Activated T-cell treated with anti-CD3 and anti-CD28 coated beads, Interleukin-2, amount 50 U/mL, for 72 hours (primary cell): ENCODE results near the gene DENND6B. TPM values are rescaled to one million over a fixed set of nuclear protein-coding genes. Genes with fewer than 3 reads are reported as not detected.
"Not testable (repeated sequence)": the region's sequence is repeated elsewhere in the genome, so short reads cannot be mapped to it uniquely, and the experiment has no call there.

Experiments used
- ATAC-seq, 2 donors: fragments of 150-1000 bp; cut with Tn5 transposase; replicated peaks in 1 of 2; 2 replicates each; pipeline ENCODE4 v1.10.0; 2021; ENCODE audit warnings: moderate library complexity in 2 of 2, mild to moderate bottlenecking in 1 of 2
- DNase-seq, 2 donors: peaks; one replicate each; pipeline ENCODE4 v3.0.0; 2021 to 2022; ENCODE audit warnings: mixed read lengths in 1 of 2
- H3K27ac Mint-ChIP-seq: one replicate; pipeline ENCODE4 v1.8.0; 2022; ENCODE audit warnings: mild to moderate bottlenecking, moderate library complexity, mixed read lengths
- H3K27me3 Mint-ChIP-seq: one replicate; pipeline ENCODE4 v1.8.0; 2022; ENCODE audit warnings: low read depth, mixed read lengths
- H3K36me3 Mint-ChIP-seq, 2 donors: one replicate each; pipeline ENCODE4 v1.8.0; 2022; ENCODE audit warnings: mixed read lengths in 2 of 2, mild to moderate bottlenecking in 1 of 2; ENCODE audit not compliant: insufficient read depth in 2 of 2
- H3K4me1 Mint-ChIP-seq: one replicate; pipeline ENCODE4 v1.8.0; 2022; ENCODE audit warnings: low read depth, mixed read lengths
- H3K4me3 Mint-ChIP-seq, 2 donors: one replicate each; pipeline ENCODE4 v1.8.0; 2022; ENCODE audit warnings: mild to moderate bottlenecking in 2 of 2, mixed read lengths in 2 of 2, moderate library complexity in 2 of 2
- H3K9me3 Mint-ChIP-seq, 2 donors: one replicate each; pipeline ENCODE4 v1.8.0; 2022; ENCODE audit warnings: mixed read lengths in 2 of 2
- total RNA-seq, 2 donors: library from RNA; stranded (reverse); gene quantifications; one replicate each; pipeline ENCODE4 v1.2.3, GENCODE V29; 2022

DENND6B gene
- total RNA-seq, 2 donors from 2014 or later, result 6.4 to 8.5 TPM

- Mint-ChIP-seq H3K36me3 (no peaks in the 10 kb centered on the region), H3K4me3 (no peak overlapping the region), H3K27me3 (no peaks in the 10 kb centered on the region), H3K27ac (no peak overlapping the region), H3K4me1 (no peaks in the 10 kb centered on the region), H3K9me3 (no peaks in the 10 kb centered on the region)
- ATAC-seq, result no peak
- no peak for DNase-seq
Measured at GRCh38 chr22:50348058-50348457, 21.2 kb upstream of the DENND6B start.

DNA sequence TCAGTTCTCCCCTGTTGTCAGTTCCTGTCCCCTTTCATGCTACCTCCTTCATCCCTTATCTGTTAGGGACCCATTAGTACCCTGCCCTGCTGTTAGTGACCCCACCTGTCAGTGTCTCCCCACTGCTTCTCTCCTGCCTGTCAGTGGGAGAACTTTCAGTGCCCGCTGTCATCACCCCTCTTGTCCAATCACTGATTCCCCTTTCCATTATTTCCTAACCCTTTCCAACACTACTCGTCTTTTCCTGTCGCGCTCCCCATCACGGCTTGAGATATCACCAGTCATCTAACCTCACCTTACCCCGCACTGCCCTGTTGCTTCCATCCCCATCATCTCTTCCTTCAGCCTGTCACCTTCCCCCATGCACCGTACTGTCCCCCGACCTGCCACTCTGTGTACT lies 20.3 kb upstream of the DENND6B start:
- DNase-seq (no peak), ATAC-seq (no peak)
- Mint-ChIP-seq H3K27ac (no peak overlapping the region), H3K9me3 (no peaks in the 10 kb centered on the region), H3K4me1 (peaks cover 5% of the 10 kb centered on the region), H3K4me3 (no peak overlapping the region), H3K36me3 (no peaks in the 10 kb centered on the region), H3K27me3 (no peaks in the 10 kb centered on the region)

GRCh38 chr22:50346470-50346869 lies 19.7 kb upstream of the DENND6B start:
- peak overlapping the region in 1 of 2 donors; percentile 46 for H3K4me3 Mint-ChIP-seq
- ATAC-seq, result no peak
- peaks cover 12% of the 10 kb centered on the region for H3K4me1 Mint-ChIP-seq
- H3K36me3 Mint-ChIP-seq, result no peaks in the 10 kb centered on the region
- H3K9me3 Mint-ChIP-seq, result no peaks in the 10 kb centered on the region
- no peaks in the 10 kb centered on the region for H3K27me3 Mint-ChIP-seq
- DNase-seq, result no peak
- H3K27ac Mint-ChIP-seq, result no peak overlapping the region

DNA sequence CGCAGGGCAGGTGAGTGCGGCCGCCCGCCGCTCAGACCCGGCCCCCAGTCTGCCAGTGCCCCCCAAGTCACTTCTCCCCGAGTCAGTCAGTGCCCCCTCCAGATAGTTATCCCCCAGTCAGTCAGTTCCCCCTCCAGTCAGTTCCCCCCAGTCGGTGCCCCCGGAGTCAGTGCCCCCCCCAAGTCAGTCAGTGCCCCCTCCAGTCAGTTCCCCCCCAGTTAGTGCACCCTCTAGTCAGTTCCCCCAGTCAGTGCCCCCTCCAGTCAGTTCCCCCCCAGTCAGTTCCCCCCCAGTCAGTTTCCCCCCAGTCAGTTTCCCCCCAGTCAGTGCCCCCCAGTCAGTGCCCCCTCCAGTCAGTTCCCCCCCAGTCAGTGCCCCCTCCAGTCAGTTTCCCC lies 16.7 kb upstream of the DENND6B start:
- no peaks in the 10 kb centered on the region for H3K27me3 Mint-ChIP-seq
- no peak for ATAC-seq

DNA sequence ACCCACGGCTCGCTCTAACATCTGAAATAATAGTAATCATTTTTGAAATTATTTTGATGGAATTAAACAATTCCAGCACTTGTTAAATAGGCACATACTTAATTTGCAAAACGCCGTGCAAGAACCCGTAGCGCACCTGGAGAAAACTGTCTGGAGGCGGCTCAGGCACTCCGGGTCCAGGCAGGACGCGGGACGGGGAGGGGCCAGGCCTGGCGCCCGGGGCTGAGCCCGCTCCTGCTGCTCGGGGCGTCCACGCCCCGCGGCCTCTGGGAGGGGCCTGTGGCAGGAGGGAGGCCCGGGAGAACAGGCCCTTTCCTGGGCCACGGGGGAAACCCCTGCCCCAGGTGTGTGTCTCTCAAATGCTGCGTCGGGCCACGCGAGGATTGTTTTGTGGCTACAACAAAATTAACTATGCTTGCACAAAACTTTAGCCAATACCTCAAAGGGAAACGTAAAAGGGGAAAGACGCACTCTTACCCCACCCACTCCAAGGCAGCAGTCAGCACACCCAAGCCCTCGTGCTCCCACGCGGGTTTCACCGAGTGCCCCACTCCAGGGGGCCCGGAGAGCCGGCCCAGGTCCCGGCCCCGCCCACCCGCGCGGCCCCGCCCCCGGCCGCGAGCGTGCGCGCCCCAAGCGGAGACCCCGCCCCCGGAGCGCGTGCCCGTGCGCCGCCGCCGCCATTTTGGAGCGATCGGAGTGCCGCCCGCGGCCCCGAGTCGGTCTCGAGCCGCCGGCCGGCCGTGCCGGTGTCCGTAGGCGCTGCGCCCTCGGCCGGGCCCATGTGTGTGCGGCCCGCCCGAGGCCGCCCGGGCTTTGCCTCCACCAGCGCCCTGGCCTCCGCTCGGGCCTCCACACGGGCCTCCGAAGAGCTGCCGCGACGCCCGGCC lies 16.1 kb upstream of the DENND6B start, which contains the start of gene PPP6R2:
PPP6R2 (plus strand) TSS at position 677 of the 890 bp plus-strand sequence. CDS start 50,582 bp downstream, outside the sequence.
- peaks cover 17% of the 10 kb centered on the region for H3K4me1 Mint-ChIP-seq
- no peaks in the 10 kb centered on the region for H3K27me3 Mint-ChIP-seq
- H3K36me3 Mint-ChIP-seq, result no peaks in the 10 kb centered on the region
- no peaks in the 10 kb centered on the region for H3K9me3 Mint-ChIP-seq
- peak within 1 kb of the TSS; percentile 62 for H3K27ac Mint-ChIP-seq
- DNase-seq, result peak; percentile 89 to 95
- peak; percentile 83 for ATAC-seq
- H3K4me3 Mint-ChIP-seq, result peak within 1 kb of the TSS; percentile 74 to 86

More for the DNA sequence above, 16.7 kb upstream of the DENND6B start:
- peak overlapping the region; percentile 38 to 75 for H3K4me3 Mint-ChIP-seq
- no peaks in the 10 kb centered on the region for H3K9me3 Mint-ChIP-seq
- peaks cover 17% of the 10 kb centered on the region for H3K4me1 Mint-ChIP-seq
- H3K36me3 Mint-ChIP-seq, result no peaks in the 10 kb centered on the region
- no peak for DNase-seq
- no peak overlapping the region for H3K27ac Mint-ChIP-seq

DNA sequence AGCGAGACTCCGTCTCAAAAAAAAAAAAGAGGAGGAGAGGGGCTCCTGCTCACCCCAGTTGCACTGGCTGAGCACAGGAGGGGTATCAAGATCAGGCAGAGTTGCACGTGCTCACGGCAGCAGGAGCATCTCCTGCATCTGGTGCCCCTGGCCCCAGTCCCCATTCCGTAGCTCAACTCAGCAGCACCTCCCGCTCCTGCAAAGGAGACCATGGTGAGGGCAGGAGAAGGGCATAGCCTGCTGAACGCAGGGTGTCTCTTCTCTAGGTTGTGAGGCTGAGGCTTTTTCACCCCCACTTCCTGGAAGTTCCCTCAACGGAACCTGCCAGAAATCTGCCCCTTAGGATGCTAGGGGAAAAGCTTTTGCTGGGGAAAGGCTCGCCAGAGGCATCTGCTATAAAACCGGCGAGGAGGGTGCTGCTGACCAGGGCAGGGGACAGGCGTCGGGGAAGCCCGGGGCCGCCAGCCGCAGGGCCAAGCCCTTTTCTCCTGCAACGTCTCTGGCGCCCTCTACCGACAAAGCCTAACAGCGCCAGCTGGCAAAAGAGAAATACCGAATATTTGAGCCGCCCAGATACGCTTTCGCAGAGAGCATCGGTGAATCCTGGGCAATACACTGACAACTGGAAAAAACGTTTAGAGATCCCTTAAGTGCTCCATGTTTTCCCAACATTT lies 15.3 kb upstream of the DENND6B start:
- ATAC-seq, result peak; percentile 60 to 72
- Mint-ChIP-seq H3K27me3 (no peaks in the 10 kb centered on the region), H3K4me3 (peak overlapping the region; percentile 74 to 86)

GRCh38 chr22:50339945-50340879 lies 13.4 kb upstream of the DENND6B start:
- H3K4me3 Mint-ChIP-seq, result no peak overlapping the region
- no peaks in the 10 kb centered on the region for H3K36me3 Mint-ChIP-seq
- peaks cover 17% of the 10 kb centered on the region for H3K4me1 Mint-ChIP-seq
- DNase-seq (peak in 1 of 2 donors; percentile 51), ATAC-seq (peak in 1 of 2 donors; percentile 12)
- no peaks in the 10 kb centered on the region for H3K9me3 Mint-ChIP-seq
- H3K27ac Mint-ChIP-seq, result no peak overlapping the region
- no peaks in the 10 kb centered on the region for H3K27me3 Mint-ChIP-seq

More for the DNA sequence above, 15.3 kb upstream of the DENND6B start:
- peak; percentile 92 to 94 for DNase-seq
- Mint-ChIP-seq H3K9me3 (no peaks in the 10 kb centered on the region), H3K36me3 (no peaks in the 10 kb centered on the region), H3K4me1 (peaks cover 17% of the 10 kb centered on the region), H3K27ac (peak overlapping the region; percentile 62)

DNA sequence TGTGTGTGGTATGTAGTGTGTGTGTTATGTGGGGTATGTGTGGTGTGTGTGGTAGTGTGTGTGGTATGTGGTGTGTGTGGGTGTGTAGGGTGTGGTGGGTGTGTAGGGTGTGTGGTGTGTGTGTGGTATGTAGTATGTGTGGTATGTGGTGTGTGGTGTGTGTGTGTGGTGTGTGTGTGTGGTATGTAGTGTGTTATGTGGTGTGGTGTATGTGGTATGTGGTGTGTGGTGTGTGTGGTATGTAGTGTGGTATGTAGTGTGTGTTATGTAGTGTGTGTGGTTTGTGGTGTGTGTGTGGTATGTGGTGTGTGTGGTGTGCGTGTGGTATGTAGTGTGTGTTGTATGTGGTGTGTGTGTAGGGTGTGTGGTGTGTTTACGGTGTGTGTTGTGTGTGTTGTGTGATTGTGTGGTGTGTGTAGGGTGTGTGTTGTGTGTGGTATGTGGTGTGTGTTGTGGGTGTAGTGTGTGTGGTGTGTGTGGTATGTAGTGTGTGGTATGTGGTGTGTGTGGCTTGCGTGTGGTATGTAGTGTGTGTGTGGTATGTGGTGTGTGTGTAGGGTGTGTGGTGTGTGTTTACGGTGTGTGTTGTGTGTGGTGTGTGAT lies 12.1 kb upstream of the DENND6B start:
- no peaks in the 10 kb centered on the region for H3K27me3 Mint-ChIP-seq
- no peak for DNase-seq

DNA sequence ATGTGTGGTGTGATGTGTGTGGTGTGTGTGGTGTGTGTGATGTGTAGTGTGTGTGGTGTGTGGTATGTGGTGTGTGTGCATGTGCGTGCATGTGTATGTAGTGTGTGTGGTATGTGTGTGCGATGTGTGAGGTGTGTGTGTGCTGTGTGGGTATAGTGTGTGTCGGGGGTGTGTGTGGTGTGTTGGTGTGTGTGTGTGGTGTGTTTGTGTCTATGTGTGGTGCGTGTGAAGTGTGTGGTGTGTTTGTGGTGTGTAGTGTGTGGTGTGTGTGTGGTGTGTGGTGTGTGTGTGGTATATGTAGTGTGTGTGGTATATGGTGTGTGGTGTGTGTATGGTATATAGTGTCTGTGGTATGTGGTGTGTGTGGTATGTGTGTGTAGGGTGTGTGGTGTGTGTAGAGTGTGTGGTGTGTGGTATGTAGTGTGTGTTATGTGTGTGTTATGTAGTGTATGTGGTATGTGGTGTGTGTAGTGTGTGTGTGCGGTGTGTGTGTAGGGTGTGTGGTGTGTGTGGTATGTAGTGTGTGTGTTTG lies 11.3 kb upstream of the DENND6B start:
- Mint-ChIP-seq H3K27ac (no peak overlapping the region), H3K27me3 (no peaks in the 10 kb centered on the region), H3K9me3 (no peaks in the 10 kb centered on the region), H3K36me3 (no peaks in the 10 kb centered on the region), H3K4me1 (peaks cover 17% of the 10 kb centered on the region), H3K4me3 (no peak overlapping the region)
- ATAC-seq (no peak), DNase-seq (no peak)

More for the DNA sequence above, 12.1 kb upstream of the DENND6B start:
- peaks cover 17% of the 10 kb centered on the region for H3K4me1 Mint-ChIP-seq
- H3K36me3 Mint-ChIP-seq, result no peaks in the 10 kb centered on the region
- H3K27ac Mint-ChIP-seq, result no peak overlapping the region
- H3K4me3 Mint-ChIP-seq, result no peak overlapping the region
- H3K9me3 Mint-ChIP-seq, result no peaks in the 10 kb centered on the region
- ATAC-seq, result no peak

GRCh38 chr22:50337262-50338041 lies 10.6 kb upstream of the DENND6B start:
- H3K4me3 Mint-ChIP-seq, result no peak overlapping the region
- H3K9me3 Mint-ChIP-seq, result no peaks in the 10 kb centered on the region
- ATAC-seq, result no peak
- H3K27me3 Mint-ChIP-seq, result no peaks in the 10 kb centered on the region
- peaks cover 15% of the 10 kb centered on the region for H3K4me1 Mint-ChIP-seq
- no peak for DNase-seq
- no peaks in the 10 kb centered on the region for H3K36me3 Mint-ChIP-seq
- no peak overlapping the region for H3K27ac Mint-ChIP-seq

GRCh38 chr22:50334433-50334832 lies 7.6 kb upstream of the DENND6B start:
- not testable (repeated sequence) for DNase-seq, H3K4me1 Mint-ChIP-seq, H3K27me3 Mint-ChIP-seq, H3K4me3 Mint-ChIP-seq, ATAC-seq, H3K36me3 Mint-ChIP-seq, H3K9me3 Mint-ChIP-seq, H3K27ac Mint-ChIP-seq
